ENCODE data around the gene CYB5R3. TPM values are rescaled to one million over a fixed set of nuclear protein-coding genes. Genes with fewer than 3 reads are reported as not detected.
"Not testable (repeated sequence)": the region's sequence is repeated elsewhere in the genome, so short reads cannot be mapped to it uniquely, and the experiment has no call there.

The CYB5R3 gene
- total RNA-seq, 1 experiment from 2014 or later: 45.9 TPM

DNA sequence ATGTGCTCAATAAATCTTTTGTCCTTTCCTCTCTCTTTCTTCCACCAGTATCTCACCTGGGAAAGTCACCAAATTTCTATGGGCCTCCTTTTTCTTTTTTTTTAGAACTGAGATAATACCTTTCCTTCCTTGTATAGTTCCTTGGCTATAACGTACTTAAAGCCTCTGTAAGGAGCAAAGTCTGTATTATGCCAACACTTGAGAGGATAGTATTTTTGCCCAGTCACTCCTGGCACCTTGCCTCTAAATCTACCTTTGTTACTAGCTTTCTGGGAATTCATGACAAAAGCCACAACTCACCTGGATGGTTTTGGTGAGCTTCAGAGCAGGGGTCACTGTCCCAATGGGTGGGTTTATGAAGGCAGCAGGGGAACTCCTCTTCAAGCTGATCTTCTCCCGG lies 46.7 kb downstream of the CYB5R3 start:
- no peak for DNase-seq (ENCODE audit: low spot score)

DNA sequence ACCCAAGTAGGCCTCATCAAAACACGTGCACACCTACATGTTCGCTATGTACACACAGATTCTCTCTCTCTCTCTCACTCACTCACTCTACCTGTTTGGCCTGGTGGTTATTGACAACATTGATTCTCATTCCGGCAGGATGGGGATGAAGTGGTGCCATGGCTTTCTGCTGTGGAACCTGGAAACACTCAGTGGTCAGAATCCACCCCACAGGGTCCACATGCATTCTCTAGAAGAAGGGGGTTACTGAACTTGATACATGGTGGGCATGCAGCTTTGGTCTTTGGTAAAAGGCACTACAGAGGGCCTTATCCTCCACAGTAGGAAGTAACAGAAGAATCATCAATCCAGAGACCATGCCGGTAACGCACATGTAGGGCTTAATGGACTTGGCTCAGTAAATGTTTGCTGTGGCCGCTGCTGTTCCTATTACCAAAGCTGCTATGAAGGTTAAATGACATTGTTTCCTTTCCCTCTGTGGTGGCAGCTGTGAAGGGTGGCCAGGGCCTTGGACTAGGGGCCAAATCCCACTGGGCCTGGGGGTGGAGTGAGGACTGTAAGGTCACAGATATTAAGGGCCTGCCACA lies 47.2 kb downstream of the CYB5R3 start:
- DNase-seq (ENCODE audit: low spot score): no peak

DNA sequence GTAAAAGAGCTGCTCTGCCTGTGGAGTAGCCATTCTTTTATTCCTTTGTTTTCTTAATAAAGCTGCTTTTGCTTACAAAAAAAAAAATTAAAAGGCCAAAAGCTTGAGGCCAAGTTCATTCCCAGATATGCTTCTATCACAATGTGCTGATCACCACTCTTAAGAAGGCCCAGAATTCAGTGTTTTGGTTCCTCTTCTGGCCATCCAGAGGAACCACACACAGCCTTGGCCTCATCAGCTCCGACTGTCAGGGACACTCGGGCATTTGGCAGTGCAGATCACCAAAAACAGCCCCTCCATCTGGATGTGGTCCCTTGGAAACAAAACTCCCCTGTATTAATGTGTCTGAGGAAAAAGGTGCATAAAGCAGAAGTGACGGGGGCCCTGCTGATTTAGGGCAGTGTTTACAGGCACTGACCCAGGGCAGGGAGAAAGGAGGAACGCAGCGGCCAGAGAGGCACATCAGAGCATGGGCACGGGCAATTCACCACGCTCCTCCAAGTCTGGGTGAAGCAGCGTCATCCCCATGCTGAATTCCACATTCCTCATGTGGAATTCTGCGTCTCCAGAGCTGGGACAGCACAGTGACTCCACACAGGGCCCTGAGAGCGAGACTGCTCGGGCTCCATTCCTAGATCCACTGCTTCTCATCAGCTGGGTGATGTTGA lies 52.2 kb downstream of the CYB5R3 start:
- DNase-seq (ENCODE audit: low spot score): no peak

DNA sequence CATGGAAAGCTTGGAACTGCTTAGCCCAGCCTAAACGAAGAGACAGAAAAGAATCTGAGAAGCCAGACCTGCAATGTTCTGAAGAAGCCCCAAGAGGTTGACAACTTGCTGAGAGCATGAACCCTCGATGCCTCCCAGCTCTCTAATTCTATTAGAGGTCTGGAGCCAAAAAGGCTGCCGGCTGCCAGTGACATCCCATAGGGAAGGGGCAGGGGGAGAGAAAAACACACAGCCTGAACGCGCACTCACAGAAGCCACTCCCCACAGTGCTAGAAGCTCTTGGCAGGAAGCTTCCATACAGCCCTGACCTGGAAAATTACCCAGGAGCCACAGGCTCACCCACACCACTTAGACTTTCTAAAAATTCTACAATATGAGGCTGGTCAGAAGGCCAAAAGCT lies 52.9 kb downstream of the CYB5R3 start:
- DNase-seq (ENCODE audit: low spot score): no peak

DNA sequence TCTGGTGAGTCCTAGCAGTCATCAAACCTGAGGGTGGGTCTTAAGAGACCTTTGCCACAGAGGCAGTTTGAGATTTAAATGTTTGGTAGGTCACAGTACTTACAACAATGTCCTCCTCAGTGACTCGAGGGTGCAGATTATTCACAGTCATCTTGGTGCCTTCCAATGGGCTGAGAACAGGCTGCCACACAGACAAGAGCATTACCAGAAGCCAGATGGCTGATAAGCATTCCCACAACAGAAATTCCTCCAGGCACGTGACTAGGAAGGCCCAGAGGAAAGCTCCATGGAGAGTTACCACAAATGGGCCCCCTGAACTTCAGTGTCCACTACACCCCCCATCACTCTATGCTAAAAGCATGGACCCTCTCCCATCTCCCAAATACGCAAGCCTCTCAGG lies 53.8 kb downstream of the CYB5R3 start:
- DNase-seq (ENCODE audit: low spot score): no peak

DNA sequence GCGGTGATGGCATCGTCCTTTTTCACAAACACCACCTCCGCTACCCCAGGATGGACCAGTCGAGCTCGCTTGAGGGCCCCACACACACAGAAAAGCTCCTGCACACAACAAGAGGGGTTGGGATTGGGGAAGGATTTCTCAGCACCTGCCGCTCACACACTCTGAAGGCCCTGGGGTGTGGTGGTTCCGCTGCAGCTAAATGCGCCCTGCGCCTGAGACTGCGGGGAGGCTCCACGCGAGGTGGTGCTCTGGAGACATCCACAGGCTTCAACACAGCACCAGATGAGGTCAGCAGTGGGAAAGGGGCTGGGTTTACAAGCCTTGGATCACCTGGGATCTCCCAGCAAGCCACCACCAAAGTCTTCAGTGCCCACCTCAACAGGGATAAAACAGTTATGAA lies 57.2 kb downstream of the CYB5R3 start:
- no peak for DNase-seq (ENCODE audit: low spot score)

DNA sequence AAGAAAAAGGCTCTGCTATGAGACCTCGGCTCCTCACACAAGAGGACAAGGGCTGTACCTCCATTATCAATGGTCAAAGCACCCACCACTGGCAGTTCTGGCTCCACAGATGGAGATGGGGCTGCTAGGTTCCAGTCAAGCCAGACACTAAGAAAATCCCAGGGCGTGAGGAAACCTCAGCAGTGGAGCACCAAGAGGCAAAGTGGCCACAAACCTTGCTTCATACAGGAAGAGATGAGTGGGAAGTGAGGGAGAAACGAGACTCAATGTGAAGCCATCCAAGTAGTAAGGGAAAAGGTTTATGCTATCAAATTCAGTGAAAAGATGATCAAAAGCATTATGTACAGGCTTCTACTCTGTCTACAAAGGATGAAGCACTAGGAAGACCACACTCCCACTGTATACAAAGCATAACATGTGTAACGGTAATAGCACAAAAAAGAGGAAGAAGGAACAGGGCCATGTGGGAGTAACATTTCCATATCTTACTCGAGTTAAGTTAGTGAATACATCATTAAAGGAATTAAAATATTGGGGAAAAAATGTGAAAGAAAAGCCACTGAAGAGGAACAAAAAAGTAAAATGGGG lies 61.5 kb downstream of the CYB5R3 start:
- no peak for DNase-seq (ENCODE audit: low spot score)

DNA sequence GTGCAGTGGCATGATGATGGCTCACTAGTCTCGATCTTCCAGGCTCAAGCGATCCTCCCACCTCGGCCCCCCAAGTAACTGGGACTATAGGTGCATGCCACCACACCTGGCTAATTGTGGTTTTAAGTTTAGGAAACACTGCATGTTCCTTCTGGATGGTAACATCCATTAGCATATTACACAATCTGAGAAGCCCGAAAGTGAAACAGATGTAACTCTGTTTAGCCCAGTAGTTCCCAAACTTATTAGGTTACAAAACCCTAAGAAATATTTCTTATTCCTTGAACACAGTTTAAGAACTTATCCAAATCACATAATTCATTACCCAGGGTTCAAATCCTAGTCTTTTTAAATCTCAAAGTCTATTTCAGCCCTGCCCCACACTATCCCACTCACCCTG lies 62.8 kb downstream of the CYB5R3 start:
- DNase-seq (ENCODE audit: low spot score): no peak

DNA sequence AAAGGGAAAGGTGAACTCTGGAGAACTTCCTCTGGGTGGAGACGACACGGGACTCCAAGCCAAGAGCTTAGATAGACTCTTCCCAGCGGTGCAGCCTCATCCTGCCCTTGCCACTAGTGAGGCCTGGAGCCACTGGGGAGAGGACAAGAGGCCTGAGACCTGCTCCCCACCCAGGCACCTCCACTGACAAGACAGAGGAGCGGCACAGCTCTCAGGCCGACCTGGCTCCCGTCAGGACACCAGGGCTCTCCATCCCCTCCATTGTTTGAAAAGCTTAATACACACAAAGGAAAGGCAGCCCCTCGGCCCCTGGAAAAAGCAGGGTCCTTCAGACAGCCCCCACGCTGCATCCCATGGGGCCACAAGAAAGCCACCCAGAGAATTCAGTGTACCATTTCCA lies 64.1 kb downstream of the CYB5R3 start:
- no peak for DNase-seq (ENCODE audit: low spot score)

DNA sequence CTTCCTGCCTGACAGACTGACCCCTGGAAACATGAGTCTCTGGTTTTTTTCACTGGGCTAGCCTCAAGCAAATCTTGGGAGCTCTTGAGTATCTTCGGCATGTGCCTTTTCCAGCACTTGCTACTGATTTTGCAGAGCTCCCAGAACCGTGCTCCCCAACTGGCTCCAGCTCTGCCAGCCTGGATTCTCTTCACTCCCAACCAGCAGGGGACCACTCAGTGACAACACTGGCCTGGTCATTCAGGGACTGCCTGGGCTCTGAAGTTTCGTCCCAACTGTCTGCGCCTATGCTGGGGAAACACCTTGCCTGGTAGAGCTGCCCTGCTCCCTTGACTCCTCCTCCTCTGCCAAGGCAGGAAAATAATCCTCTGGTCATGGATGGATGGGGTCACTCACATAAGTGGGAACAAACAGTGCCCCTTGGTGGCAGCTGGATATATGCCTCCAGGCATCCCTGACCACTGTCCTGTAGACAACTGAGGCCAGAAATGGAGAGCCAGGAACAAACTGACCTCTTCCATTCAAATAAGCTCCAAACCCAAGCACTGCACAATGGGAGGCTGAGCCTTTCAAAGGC lies 64.7 kb downstream of the CYB5R3 start:
- no peak for DNase-seq (ENCODE audit: low spot score)

DNA sequence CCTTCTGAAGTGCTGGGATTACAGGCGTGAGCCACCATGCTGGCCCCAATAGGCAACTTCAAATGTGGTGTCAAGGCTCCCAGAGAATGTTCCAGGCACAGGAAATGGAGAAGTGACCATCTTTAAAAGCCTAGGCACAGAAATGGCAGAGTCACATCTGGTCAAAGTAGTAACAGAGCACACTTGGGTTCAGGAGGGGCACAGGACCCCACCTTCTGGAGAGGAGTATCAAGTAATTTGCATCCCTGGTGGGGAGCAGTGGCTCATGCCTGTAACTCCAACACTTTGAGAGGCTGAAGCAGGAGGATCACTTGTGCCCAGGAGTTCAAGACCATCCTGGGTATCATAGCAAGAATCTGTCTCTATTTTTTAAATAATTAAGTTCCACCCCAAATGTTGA lies 66.2 kb downstream of the CYB5R3 start:
- DNase-seq (ENCODE audit: low spot score): no peak

DNA sequence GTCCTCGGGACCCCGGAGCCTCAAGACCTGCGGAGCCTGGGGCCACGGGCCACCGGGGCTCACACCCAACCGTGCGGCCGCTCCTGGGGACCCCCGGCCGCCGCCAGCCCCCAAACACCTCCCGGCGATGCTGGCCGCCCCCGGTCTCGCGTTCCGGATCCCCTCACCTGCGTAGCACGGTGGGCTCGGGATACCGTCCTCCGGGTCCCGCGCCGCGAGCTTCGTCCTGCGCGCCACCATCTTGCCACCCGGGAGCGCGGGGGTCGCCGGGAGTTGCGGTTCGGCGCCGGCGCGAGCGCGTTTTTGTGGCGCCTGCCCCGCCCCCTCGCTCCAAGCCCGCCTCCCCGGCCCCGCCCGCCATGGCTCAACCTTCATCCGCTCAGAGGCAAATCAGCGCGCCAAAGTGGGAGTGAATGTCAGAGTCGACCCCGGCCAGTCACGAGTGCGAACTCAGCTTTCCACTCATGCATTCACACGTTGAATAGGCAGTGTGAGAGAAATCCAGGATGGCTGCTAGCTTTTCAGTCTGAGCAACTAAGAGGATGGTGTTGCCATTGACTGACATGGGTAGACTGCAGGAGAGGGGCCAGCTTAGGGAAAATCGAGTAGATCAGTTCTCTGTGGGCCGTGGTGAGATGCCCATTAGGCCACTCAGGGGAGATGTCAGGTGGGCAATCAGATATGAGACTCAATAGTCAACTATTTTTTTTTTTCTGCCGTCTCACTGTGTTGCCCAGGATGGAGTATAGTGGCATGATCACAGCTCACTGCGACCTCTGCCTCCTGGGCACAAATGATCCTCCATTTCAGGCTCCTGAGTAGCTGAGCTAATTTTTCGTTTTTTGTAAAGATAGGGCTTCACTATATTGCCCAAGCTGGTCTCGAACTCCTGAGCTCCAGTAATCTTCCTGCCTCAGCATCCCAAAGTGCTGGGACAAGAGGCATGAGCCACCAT lies 67.2 kb downstream of the CYB5R3 start:
- peak; percentile 11 for DNase-seq (ENCODE audit: low spot score)

DNA sequence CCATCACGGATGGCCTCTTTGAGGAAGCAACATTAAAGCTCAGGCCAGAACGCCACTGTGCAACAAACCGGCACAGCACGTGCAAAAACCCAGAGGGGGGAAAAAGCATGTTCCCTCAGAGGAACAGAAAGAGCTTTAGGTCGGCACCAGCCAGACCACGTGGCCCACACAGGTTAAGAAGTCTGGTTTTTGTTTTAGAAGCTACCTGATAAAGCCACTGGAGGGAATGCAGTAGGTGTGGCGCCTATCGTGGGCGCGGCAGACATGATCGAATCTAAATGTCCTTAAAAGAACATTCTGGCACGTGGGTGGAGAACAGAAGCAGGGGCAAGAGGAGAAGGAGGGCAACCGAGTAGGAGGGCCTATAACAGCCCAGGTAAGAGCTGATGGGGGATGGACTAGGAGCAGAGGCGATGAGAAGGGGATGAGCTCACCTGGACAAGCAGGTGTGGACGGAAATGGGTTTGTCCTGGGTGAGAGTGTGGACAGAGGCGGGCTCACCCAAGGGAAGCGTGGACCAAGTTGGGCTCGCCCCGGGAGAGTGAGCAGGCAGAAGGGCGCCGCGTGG lies 67.9 kb downstream of the CYB5R3 start:
- not testable (repeated sequence) for DNase-seq (ENCODE audit: low spot score)

DNA sequence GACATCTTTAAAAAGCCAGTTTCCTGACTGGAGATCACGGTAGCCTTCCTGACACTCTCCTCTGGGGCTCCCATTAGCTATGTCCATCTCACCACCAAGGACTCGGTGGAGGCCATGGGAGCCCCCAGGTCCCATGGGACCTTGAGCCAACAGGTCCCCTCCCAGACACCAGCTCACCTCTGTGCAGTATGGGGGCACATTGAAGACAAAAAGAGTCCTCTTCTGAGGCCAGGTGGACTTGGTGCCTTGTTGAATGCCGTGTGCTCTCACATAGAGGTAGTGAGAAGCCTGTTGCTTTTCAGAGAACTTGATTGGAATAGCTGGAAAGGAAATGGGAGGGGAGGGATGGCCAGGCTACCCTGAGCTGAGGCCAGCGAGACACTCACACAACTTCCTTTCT lies 69.2 kb downstream of the CYB5R3 start:
- DNase-seq (ENCODE audit: low spot score): not testable (repeated sequence)

DNA sequence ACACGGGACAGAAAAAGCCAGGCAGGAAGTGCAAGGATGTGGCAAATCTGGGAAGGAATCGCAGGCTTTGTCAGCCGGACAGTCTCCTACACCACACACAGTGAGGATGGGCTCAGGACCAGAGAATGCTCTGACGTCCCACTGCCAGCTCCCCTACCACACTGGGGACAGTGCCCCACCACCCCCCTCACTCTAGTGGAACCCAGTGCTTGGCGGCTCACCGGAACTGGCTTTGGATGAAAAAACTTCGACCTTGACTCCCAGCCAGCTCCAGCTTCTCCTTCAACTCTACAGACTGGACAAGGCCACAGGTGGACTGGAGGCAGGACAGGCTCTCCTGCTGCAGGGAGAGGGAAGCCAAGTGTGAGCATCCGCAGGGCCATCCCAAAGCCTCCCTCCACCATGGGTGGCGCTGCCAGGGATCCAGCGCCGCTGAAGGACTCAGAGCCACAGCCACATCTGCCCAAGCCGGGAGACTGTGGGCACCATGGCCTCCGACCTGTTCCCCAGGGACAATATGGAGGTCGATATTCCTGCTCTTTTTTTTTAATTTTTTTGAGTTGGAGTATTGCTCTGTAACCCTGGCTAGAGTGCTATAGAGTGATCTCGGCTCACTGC lies 71.5 kb downstream of the CYB5R3 start:
- DNase-seq (ENCODE audit: low spot score): no peak

DNA sequence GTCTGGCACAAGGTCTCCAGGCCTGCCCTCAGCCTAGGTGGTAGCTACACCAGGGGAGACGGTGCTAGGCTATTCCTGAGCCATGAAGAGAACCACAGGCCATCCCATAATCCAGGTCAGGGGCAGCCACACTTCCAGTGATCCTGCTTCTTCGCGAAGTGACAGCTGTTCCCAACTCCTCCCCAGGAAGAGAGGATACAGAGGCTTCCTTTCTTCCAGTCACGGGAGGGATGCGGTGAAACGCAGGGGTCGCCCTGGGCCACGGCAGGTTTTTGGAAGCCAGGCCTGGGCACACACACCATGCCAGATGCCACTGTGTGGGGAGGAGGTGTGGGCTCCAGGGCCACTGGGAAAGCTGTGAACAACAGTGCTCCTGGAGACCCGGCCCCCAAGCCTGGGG lies 72.1 kb downstream of the CYB5R3 start:
- not testable (repeated sequence) for DNase-seq (ENCODE audit: low spot score)

DNA sequence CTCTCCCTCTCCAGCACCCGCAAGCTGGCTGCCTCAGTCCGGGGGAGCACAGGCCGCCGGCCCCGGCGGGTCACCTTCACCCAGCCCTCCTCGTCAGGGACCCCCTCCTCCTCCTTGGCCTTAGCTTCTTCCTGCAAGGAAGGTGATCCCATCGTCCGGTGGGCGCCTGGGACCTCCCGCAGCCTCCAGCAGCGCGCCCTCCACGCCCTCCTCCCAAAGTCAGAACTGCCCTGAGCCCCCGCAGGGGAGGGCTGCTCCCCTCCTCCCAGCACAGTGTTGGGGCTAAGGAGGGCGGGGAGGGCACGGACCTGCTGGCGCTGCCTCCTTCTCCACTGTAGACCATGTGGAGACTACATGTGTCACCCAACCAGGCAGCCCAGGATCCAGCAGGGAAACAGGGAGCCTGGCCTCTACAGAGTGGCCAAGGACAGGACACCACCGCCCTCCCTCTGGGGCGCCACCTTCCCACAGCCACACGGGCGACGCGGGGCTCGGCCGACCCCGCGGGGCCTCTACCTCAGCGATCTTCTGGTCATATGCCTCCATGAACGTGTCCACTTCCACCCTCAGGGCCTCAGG lies 73.1 kb downstream of the CYB5R3 start:
- not testable (repeated sequence) for DNase-seq (ENCODE audit: low spot score)

DNA sequence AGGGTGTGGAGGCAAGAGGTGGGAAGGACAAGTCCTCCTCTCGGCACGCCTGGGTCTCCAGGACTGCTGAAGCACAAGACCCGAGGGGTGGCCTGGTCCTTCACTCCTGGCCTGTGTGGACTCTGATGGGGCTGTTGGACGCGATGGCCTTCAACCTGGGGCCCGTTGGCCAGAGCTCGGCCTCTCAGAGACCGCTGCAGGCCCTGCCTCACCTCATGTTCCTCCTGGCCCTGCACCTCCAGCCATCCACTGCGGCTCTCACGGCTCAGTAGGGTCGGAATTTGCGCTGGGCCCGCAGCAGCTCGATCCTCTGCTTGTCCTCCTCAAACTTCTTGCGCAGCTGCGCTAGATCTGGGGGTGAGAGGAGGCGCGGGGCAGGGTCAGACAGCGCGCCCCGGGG lies 74.7 kb downstream of the CYB5R3 start:
- DNase-seq (ENCODE audit: low spot score): not testable (repeated sequence)

DNA sequence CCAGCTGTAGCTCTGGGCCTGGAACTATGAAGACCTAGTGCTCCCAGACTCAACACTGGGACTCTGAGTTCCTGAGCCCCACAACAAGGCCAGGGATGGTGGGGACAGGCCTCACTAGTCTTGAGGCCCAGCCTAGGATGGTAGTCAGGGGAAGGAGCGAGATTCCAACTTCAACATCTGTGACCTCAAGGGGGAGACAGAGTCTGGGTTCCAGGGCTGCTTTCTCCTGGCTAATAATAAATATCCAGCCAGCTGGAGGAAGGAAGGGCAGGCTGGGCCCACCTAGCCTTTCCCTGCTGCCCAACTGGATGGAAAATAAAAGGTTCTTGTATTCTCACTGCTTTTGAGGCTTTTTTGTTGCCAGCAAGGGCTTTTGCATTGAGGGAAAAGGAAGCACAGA lies 75.1 kb downstream of the CYB5R3 start:
- DNase-seq (ENCODE audit: low spot score): not testable (repeated sequence)

DNA sequence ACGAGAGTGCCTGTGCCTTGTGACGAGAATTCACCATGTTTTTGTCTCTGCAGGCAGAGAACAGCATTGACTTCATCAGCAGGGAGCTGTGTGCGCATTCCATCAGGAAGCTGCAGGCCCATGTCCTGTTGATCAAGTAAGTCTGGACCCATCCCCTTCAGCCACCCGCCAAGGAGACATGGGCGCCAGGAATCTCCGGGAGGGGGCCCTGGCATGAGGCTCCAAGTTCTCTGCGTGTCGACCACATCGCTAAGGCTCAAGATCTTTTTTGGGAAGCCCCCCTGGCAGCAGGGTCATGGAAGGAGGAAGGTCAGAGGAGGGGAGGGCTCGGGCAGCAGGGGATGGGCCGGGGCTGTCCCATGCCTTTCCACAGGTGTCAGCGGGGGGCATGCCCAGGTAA lies 78.1 kb downstream of the CYB5R3 start:
- DNase-seq (ENCODE audit: low spot score): not testable (repeated sequence)

DNA sequence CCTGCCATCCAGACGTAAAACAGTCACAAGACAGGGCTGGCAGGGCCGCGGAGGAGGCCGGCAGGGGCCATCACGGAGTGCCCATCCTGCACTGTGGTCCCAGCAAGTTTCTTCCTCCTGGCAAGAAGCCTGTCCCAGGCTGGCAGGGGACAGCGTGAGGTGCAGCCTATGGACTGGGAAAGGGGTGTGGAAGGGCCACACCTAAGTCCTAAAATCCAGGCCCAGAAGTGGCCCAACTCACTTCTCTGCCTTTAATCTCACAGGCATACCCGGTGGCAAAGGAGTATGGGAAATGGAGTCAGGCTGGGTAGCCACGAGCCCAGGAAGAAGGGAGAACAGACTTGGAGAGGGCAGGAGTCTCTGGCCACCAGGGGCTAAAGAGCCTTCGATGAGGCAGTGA lies 78.6 kb downstream of the CYB5R3 start:
- not testable (repeated sequence) for DNase-seq (ENCODE audit: low spot score)

Data from A172 (cell line).